H9 (cell line): ENCODE data around the gene HNRNPF. TPM values are rescaled to one million over a fixed set of nuclear protein-coding genes. Genes with fewer than 3 reads are reported as not detected.

Experiments used
- DNase-seq: peaks from one replicate; pipeline ENCODE4 v3.0.0-alpha.2; 2017
- H2AFZ ChIP-seq: one replicate; pipeline ENCODE4 v1.6.1; 2013; ENCODE audit warnings: mild to moderate bottlenecking, low read length, control low read depth, moderate library complexity
- H2AK5ac ChIP-seq: 2 replicates; pipeline ENCODE4 v1.6.1; 2013; ENCODE audit warnings: low read length, control low read depth, mixed read lengths; ENCODE audit not compliant: insufficient read length
- H2BK120ac ChIP-seq: one replicate; pipeline ENCODE4 v1.6.1; 2013; ENCODE audit warnings: low read depth, mild to moderate bottlenecking, low read length, control low read depth, inconsistent platforms; ENCODE audit not compliant: poor library complexity, severe bottlenecking
- H2BK12ac ChIP-seq: 2 replicates; pipeline ENCODE4 v1.6.1; 2013; ENCODE audit warnings: low read length, control low read depth, mixed read lengths, low read depth; ENCODE audit not compliant: insufficient read length
- H2BK15ac ChIP-seq: 2 replicates; pipeline ENCODE4 v1.6.1; 2013; ENCODE audit warnings: low read depth, low read length, control low read depth
- H2BK20ac ChIP-seq: one replicate; pipeline ENCODE4 v1.6.1; 2013; ENCODE audit warnings: low read depth, mild to moderate bottlenecking, low read length, control low read depth, inconsistent platforms; ENCODE audit not compliant: poor library complexity, severe bottlenecking
- H2BK5ac ChIP-seq: 2 replicates; pipeline ENCODE4 v1.6.1; 2013; ENCODE audit warnings: low read length, control low read depth, mixed read lengths; ENCODE audit not compliant: insufficient read length
- H3K14ac ChIP-seq: 2 replicates; pipeline ENCODE4 v1.6.1; 2013; ENCODE audit warnings: low read length, control low read depth; ENCODE audit not compliant: insufficient read depth
- H3K18ac ChIP-seq: 2 replicates; pipeline ENCODE4 v1.6.1; 2013; ENCODE audit warnings: low read depth, mild to moderate bottlenecking, mixed read lengths, low read length, control low read depth; ENCODE audit not compliant: insufficient read length
- H3K23ac ChIP-seq: 2 replicates; pipeline ENCODE4 v1.6.1; 2013; ENCODE audit warnings: low read length, control low read depth, mixed read lengths, low read depth; ENCODE audit not compliant: insufficient read length
- H3K23me2 ChIP-seq: 2 replicates; pipeline ENCODE4 v1.6.1; 2013; ENCODE audit warnings: low read depth, mild to moderate bottlenecking, mixed read lengths, low read length, control low read depth; ENCODE audit not compliant: insufficient read length, poor library complexity, severe bottlenecking
- H3K27ac ChIP-seq: 2 replicates; pipeline ENCODE4 v1.5.1; 2013; ENCODE audit warnings: low read length, control low read depth, mixed read lengths, low read depth; ENCODE audit not compliant: insufficient read length
- H3K27me3 ChIP-seq: 2 replicates; pipeline ENCODE4 v1.6.1; 2013; ENCODE audit warnings: low read length, control low read depth, inconsistent platforms; ENCODE audit not compliant: insufficient read depth
- H3K4ac ChIP-seq: 2 replicates; pipeline ENCODE4 v1.6.1; 2013; ENCODE audit warnings: low read depth, mild to moderate bottlenecking, control low read depth, inconsistent platforms, low read length, moderate library complexity
- H3K4me1 ChIP-seq: 2 replicates; pipeline ENCODE4 v1.6.1; 2013; ENCODE audit warnings: low read length, control low read depth, inconsistent platforms; ENCODE audit not compliant: insufficient read depth
- H3K4me2 ChIP-seq: 2 replicates; pipeline ENCODE4 v1.6.1; 2013; ENCODE audit warnings: low read length, control low read depth, mixed read lengths; ENCODE audit not compliant: insufficient read length, insufficient read depth
- H3K56ac ChIP-seq: 2 replicates; pipeline ENCODE4 v1.6.1; 2013; ENCODE audit warnings: low read depth, mild to moderate bottlenecking, mixed read lengths, low read length, control low read depth; ENCODE audit not compliant: insufficient read length
- H3K79me1 ChIP-seq: 2 replicates; pipeline ENCODE4 v1.6.1; 2013; ENCODE audit warnings: low read depth, mild to moderate bottlenecking, moderate library complexity, low read length, control low read depth, inconsistent platforms; ENCODE audit not compliant: insufficient read depth, poor library complexity, severe bottlenecking
- H3K79me2 ChIP-seq: 2 replicates; pipeline ENCODE4 v1.6.1; 2013; ENCODE audit warnings: low read length, control low read depth, inconsistent platforms; ENCODE audit not compliant: insufficient read depth
- H3K9ac ChIP-seq: 2 replicates; pipeline ENCODE4 v1.6.1; 2013; ENCODE audit warnings: low read length, control low read depth, mixed read lengths; ENCODE audit not compliant: insufficient read length; ENCODE audit errors: extremely low read depth
- H3K9me3 ChIP-seq: one replicate; pipeline ENCODE4 v1.6.1; 2013; ENCODE audit warnings: low read depth, low read length, inconsistent platforms; ENCODE audit not compliant: control insufficient read depth
- H3T11ph ChIP-seq: one replicate; pipeline ENCODE4 v1.6.1; 2013; ENCODE audit warnings: mild to moderate bottlenecking, low read length, control low read depth, inconsistent platforms
- H4K20me1 ChIP-seq: one replicate; pipeline ENCODE4 v1.6.1; 2013; ENCODE audit not compliant: control insufficient read depth, insufficient read length, insufficient read depth
- H4K5ac ChIP-seq: 2 replicates; pipeline ENCODE4 v1.6.1; 2013; ENCODE audit warnings: low read depth, mild to moderate bottlenecking, mixed read lengths, low read length, control low read depth; ENCODE audit not compliant: insufficient read length
- H4K8ac ChIP-seq: replicated peaks from 2 replicates; pipeline ENCODE4 v1.6.1; 2013; ENCODE audit warnings: low read length, control low read depth, mixed read lengths, low read depth; ENCODE audit not compliant: insufficient read length
- H4K91ac ChIP-seq: 2 replicates; pipeline ENCODE4 v1.6.1; 2013; ENCODE audit warnings: low read depth, mild to moderate bottlenecking, moderate library complexity, mixed read lengths, low read length, control low read depth; ENCODE audit not compliant: insufficient read length
- H3K27ac Mint-ChIP-seq, 3 experiments: 2 replicates in 2 of 3; 3 replicates in 1 of 3; pipeline ENCODE4 v1.8.0; 2020 to 2021; ENCODE audit warnings: mixed read lengths in 3 of 3, mild to moderate bottlenecking in 1 of 3, moderate library complexity in 1 of 3
- H3K27me3 Mint-ChIP-seq: 2 replicates; pipeline ENCODE4 v1.8.0; 2021; ENCODE audit warnings: low read depth, mild to moderate bottlenecking, moderate library complexity, mixed read lengths
- H3K36me3 Mint-ChIP-seq, 3 experiments: 2 replicates in 2 of 3; 3 replicates in 1 of 3; pipeline ENCODE4 v1.8.0; 2020 to 2021; ENCODE audit warnings: low read depth in 3 of 3, mixed read lengths in 3 of 3; ENCODE audit not compliant: insufficient read depth in 1 of 3
- H3K4me1 Mint-ChIP-seq, 2 experiments: 2 replicates each; pipeline ENCODE4 v1.8.0; 2020; ENCODE audit warnings: mixed read lengths in 2 of 2
- H3K4me3 Mint-ChIP-seq, 2 experiments: 2 replicates in 1 of 2; 3 replicates in 1 of 2; pipeline ENCODE4 v1.8.0; 2020 to 2021; ENCODE audit warnings: mild to moderate bottlenecking in 2 of 2, mixed read lengths in 2 of 2, moderate library complexity in 1 of 2
- H3K9me3 Mint-ChIP-seq, 2 experiments: 2 replicates in 1 of 2; 3 replicates in 1 of 2; pipeline ENCODE4 v1.8.0; 2020; ENCODE audit warnings: mild to moderate bottlenecking in 2 of 2, mixed read lengths in 2 of 2, moderate library complexity in 1 of 2
- CTCF ChIP-seq: fragments of 200-600 bp; sonication (generic); conservative IDR thresholded peaks from 3 replicates; pipeline ENCODE4 v1.8.0; 2021; ENCODE audit warnings: antibody characterized with exemption, mild to moderate bottlenecking
- WGBS: extraction: QIAGEN DNeasy Blood & Tissue Kit; methylation state at CpG from one replicate; pipeline ENCODE4 v1.1.7; 2013; ENCODE audit warnings: missing lambda C conversion rate, low lambda C conversion rate, mixed read lengths; ENCODE audit not compliant: insufficient read length; ENCODE audit errors: extremely low coverage; 5-methylcytosine and 5-hydroxymethylcytosine counted together
- total RNA-seq: library from RNA; stranded (reverse); gene quantifications from 2 replicates; pipeline ENCODE4 v1.2.1, GENCODE V29; 2021

HNRNPF gene
- total RNA-seq, 1 experiment from 2014 or later = 411 TPM

GRCh38 chr10:43421201-43421507 is 12.2 kb upstream of the HNRNPF start:
- Mint-ChIP-seq H3K27me3 (peaks cover 17% of the 10 kb centered on the region), H3K4me1 (peaks cover 6% of the 10 kb centered on the region in 2 experiments), H3K9me3 (peaks cover 3 to 13% of the 10 kb centered on the region in 2 experiments; a peak in 4 of 5 replicates), H3K4me3 (peak overlapping the region; percentile 70 to 76), H3K27ac (peak overlapping the region; percentile 60 to 91 (median 62); a peak in 3 of 7 replicates), H3K36me3 (peaks cover 0 to 9% (median 3%) of the 10 kb centered on the region in 3 experiments; a peak in 3 of 7 replicates)
- Histone ChIP-seq H3K4me2 (peak overlapping the region; percentile 48), H3K27me3 (no peaks in the 10 kb centered on the region), H3K23me2 (no peaks in the 10 kb centered on the region), H2BK120ac (no peak overlapping the region), H2AK5ac (no peak overlapping the region), H3K4me1 (no peaks in the 10 kb centered on the region), H3K4ac (no peak overlapping the region), H4K91ac (no peak overlapping the region), H4K8ac (no peak overlapping the region), H3K23ac (no peak overlapping the region), H2AFZ (no peak overlapping the region), H3K56ac (no peak overlapping the region), H3K27ac (no peak overlapping the region), H4K5ac (no peak overlapping the region), H3K79me1 (no peaks in the 10 kb centered on the region), H3K9me3 (no peaks in the 10 kb centered on the region), H3K9ac (no peak overlapping the region), H3K79me2 (no peaks in the 10 kb centered on the region), H2BK12ac (no peak overlapping the region), H3T11ph (no peak overlapping the region), H2BK5ac (no peak overlapping the region), H3K14ac (peak overlapping the region; percentile 6; the same call in 1 of the 2 replicates), H2BK15ac (no peak overlapping the region), H4K20me1 (no peaks in the 10 kb centered on the region), H2BK20ac (no peak overlapping the region), H3K18ac (no peak overlapping the region)
- WGBS = no CpG with 5 or more reads among the region's 4 CpGs
- DNase-seq = no peak
- TF ChIP-seq CTCF = no peak
